ENCODE measurements around the gene MAGI2.

MAGI2 gene

GRCh38 chr7:78842068-78842467 is 611.4 kb downstream of the MAGI2 start:
- H3K4me3 ChIP-seq (ENCODE audit: low read depth, low read length), result no peak overlapping the region

- H3K4me3 ChIP-seq (ENCODE audit: low read depth, low read length), result no peak overlapping the region
These were observed 617.6 kb downstream of the MAGI2 start for GRCh38 chr7:78835897-78836296.

DNA sequence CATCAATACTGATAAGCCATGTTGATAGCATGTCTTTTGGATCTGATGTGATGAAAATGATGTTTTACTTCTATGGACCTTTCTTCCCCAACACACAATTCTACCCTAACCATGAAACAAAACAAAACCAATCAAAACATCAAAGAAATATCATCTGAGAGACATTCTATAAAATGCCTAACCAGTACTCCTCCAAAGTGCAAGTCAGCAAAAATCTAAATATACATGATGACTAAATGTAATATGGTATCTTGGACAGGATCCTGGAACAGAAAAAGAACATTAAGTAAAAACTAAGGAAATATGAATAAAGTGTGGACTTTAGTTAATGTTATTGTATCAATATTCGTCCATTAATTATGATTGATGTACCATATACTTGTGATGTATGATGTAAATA is 625.1 kb downstream of the MAGI2 start:
- H3K4me3 ChIP-seq (ENCODE audit: low read depth, low read length), result no peak overlapping the region

DNA sequence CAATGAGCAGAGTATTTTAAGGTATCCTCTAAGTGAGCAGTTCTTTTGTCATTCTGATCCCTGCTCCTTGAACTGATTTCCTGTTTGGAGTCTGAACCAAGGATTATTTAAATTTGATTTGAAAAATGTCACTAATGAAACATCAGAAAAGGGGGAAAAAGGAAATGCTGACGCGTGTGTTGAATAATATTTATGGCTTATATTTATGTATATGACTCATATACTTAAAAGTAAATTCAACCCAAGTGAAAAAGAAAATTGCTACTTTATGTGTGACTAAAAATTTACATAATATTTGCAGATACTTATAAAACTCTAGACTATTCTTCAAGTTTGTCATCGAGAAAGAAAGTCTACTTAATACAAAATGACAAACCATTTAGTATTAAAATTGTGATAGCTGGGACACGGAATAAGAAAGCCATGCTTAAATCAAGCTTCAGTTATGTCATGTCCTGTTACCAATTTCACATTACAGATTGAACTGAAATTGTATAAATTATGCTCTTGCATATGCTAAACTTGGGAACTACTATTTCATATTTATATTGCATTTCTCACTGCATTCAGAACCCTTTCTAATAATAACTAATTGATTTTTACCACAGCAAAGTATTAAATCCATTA is 649.9 kb downstream of the MAGI2 start:
- no peak overlapping the region for H3K4me3 ChIP-seq (ENCODE audit: low read depth, low read length)

- no peak overlapping the region for H3K4me3 ChIP-seq (ENCODE audit: low read depth, low read length)
These were observed 659.4 kb downstream of the MAGI2 start for GRCh38 chr7:78794101-78794500.

DNA sequence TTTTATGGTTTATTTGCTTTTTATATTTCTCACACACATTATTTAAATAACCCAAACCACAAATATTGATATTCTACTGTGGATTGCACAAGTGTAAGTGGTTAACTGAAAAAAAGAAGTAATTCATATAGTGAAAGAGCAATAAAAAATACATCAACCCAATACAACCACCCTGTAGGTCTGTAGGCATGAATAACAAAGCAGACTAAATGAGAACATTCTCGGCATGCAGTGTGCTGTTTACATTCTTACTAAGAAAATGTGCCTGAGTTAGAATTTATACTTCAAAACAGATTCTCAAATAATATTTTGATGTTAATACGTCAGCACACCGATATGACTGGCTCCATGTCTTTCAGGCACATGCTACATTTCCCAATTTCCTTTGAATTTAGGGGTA is 660.8 kb downstream of the MAGI2 start:
- no peak overlapping the region for H3K4me3 ChIP-seq (ENCODE audit: low read depth, low read length)

DNA sequence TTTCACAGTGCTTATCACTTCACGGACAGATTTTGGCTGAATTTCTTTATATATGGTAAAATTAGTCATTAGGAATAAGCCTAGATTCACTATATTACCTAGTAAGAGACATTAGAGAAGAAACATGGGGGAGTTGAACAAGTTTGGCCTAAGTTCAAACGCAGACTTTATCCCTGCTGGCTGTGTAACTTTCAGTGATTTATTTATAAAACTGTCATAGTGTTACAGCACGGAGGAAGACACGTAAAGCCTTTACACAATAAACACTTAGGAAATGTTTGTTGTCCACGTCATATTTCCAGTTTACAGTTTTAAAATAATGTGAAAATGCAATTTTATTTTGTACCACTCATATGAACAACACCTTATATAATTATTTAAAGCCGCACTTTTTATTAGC is 661.5 kb downstream of the MAGI2 start:
- H3K4me3 ChIP-seq (ENCODE audit: low read depth, low read length), result no peak overlapping the region

DNA sequence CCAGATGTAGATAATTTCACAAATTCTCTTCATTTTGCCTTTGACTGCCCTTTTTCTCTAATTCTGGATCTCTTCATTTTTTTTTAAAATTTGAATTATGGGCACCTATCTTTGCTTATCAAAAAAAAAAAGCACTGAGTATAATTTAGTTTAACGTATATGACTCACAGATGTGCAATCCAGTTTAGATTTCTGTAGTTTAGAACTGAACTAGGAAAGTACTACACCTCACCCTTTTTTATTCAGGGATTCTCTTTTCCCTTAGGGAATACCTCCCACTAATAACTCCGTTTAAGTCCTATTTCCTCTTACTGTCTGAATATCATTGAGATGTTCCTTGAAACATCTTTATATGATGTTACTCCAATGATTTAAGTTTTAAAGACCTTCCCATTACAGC is 665.0 kb downstream of the MAGI2 start:
- H3K4me3 ChIP-seq (ENCODE audit: low read depth, low read length), result no peak overlapping the region

DNA sequence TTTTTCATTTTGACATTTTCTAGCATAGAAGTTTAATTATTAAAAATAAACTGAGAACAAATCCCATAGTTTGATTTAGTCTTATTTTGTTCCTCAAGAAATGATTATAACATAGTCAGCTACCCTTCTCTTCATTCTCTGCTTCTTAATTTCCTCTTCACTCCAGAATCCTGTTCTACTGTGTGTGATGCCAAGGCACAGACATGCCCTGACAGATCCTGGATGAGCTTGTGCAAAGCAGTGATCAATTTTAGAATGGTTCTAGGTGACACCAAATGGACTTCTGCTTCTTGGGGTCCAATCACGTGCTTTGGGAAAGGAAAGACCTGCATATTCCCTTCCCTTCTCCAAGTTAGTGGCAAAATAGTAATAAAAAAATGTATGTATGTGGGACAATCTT is 665.6 kb downstream of the MAGI2 start:
- H3K4me3 ChIP-seq (ENCODE audit: low read depth, low read length), result no peak overlapping the region

DNA sequence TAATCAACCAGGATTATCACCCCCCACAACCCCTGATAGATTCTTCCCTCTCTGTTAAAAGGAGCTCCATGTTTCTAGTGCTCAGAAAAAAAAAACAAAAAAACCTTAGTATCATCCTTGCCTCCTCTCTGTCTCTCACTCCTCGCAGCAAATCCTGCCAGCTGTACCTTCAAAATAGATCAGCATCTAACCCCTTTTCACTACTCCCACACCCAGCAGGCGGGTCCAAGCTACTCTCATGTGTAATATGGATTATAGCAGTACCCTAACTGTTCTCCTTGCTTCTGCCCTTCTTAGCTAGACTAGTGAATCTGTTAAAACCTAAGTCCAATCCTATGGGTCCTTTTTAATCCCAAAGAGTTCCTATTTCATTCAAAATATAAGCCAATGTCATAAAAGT is 667.4 kb downstream of the MAGI2 start:
- no peak overlapping the region for H3K4me3 ChIP-seq (ENCODE audit: low read depth, low read length)

DNA sequence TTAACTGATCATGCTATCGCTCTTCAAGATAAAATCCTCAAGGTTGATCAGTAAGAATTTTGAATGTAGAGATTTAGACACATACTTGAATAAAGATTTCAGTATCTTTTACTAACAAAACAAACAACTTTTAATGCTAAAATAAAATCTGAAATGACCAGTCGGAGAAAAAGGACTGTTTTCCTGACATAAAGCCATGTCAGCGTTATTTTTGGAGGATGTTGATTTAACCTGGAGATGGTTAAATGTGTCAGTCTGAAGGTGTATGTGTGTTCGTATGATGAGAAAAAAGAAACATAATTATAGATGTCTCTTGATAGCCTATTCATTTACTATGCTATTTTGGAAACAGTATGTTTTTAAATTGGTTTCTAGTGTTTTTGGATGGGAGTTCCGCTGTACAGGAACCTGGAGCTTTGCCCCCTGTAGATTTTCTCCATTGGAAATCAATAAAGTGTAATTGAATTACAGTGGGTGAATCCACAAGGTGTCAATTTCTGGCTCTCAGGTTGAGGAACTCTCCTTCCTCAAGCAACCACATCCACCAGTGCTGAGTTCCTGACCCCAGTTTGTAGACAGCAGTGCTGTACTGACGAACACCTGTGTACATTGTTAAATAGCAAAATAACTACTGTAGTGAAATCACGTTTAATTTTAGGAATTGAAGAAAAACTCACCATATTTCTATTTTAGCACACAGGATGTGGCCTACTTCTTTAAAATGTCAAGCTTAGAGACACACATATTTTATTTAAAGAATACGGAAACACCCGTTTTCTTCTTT is 670.1 kb downstream of the MAGI2 start:
- no peak overlapping the region for H3K4me3 ChIP-seq (ENCODE audit: low read depth, low read length)

GRCh38 chr7:78780560-78780959 is 672.9 kb downstream of the MAGI2 start:
- no peak overlapping the region for H3K4me3 ChIP-seq (ENCODE audit: low read depth, low read length)

DNA sequence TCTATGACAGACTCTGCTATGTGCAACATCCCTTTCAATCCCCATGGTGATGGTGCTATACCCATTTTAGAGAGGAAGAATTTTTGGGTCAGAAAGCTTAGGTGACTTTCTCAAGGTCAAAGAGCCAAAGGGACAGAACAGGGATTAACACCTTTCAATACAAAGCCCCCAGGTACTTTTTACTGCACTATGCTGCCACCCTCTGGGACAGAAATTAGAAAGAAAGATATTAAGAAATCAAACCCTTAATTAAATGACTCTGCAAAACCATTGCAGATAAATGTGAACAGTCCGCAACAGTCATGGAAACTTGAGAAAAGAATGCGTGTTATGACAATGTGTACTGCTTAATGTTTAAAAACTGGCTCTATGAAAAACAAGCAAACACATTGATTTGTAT is 673.7 kb downstream of the MAGI2 start:
- no peak overlapping the region for H3K4me3 ChIP-seq (ENCODE audit: low read depth, low read length)

- H3K4me3 ChIP-seq (ENCODE audit: low read depth, low read length), result no peak overlapping the region
These were observed 675.6 kb downstream of the MAGI2 start for GRCh38 chr7:78777829-78778228.

GRCh38 chr7:78770422-78771410 is 682.8 kb downstream of the MAGI2 start:
- peak overlapping the region; percentile 75 for H3K4me3 ChIP-seq (ENCODE audit: low read depth, low read length)

DNA sequence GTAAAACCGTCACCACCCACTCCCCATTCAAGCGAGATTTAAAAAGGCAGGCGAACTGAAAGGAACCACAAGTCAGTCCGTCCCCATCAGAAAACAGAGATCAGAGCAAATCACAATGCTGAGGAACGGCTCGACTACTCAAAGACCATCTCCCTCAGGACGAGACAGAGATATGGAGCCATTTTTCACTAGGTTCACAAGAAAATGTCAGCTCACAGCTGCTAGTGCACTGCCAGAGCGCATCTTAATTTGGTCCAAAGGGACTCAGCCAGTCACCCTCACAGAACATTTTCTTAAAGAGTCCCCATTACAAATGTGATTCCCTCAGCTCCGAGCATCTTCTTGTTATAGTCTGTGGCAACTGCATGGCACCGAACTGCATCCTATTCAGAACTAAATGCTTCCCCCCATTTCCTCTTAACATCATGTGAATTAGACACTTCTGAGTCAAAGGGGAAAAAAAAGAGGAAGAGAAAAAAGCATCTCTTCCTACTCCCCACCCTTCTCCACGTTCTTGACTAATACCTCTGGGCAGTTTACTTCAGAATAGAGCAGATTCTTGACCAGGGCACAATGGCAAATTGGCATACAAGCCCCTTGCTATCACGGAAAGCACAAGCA is 683.9 kb downstream of the MAGI2 start:
- peak overlapping the region; percentile 75 for H3K4me3 ChIP-seq (ENCODE audit: low read depth, low read length)

- H3K4me3 ChIP-seq (ENCODE audit: low read depth, low read length), result peak overlapping the region; percentile 75
These were observed 684.6 kb downstream of the MAGI2 start for GRCh38 chr7:78768859-78769258.

GRCh38 chr7:78765943-78766729 is 687.3 kb downstream of the MAGI2 start:
- no peak overlapping the region for H3K4me3 ChIP-seq (ENCODE audit: low read depth, low read length)

DNA sequence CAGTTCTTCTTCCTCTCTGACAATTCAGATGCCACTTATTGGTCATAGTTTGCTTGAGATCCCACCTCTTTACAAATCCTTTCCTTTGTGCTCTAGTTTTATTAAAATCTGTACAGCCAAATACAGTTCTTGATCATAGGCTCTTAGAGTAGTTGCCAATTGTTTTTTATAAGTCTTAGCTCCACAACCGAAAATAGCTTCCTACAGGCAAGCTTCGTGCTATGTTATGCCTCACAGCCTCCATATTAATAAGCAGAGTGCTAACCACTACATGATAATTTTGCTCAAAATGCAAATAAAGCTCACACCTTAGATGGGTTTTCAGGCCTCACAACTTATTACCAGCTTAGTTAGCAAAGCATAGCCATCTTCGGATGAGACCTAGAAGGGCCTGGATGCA is 688.9 kb downstream of the MAGI2 start:
- H3K4me3 ChIP-seq (ENCODE audit: low read depth, low read length), result no peak overlapping the region

DNA sequence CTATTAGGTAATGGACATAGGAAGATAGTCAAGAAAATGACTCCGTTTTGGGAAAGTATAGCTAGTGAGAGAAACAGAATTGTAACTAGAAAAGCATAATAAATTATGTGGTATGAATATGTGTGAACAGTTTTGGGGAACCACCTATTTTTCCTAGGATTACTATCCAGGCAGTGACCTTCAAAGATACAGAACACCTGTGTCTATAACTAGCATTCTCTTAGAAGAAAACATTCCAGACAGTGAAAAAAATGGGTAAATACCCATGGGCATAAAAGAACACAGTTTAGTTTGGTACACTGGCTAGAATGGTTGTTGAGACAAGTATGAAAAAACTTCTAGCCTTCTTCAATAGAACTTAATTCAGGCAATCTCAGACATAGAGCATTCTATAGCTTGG is 690.8 kb downstream of the MAGI2 start:
- H3K4me3 ChIP-seq (ENCODE audit: low read depth, low read length), result no peak overlapping the region
